HTERT RPE-1 (cell line): ENCODE data around the gene VGF.

ENCODE experiments used
- in situ Hi-C: fragments of 300-500 bp; cut with MboI; formaldehyde crosslinking; loops from 4 replicates; pipeline ENCODE4 v1.14.3; 2020; ENCODE audit warnings: low sequenced_read_pairs

The VGF gene

GRCh38 chr7:101186194-101186593 lies 20.8 kb upstream of the VGF start:
- in situ Hi-C loops, result no loop called here

GRCh38 chr7:101185258-101185839 lies 20.0 kb upstream of the VGF start:
- in situ Hi-C loops, result no loop called here

- in situ Hi-C loops, result no loop called here
Observed at GRCh38 chr7:101180130-101180755, 14.9 kb upstream of the VGF start, which contains the start of gene NAT16. NAT16 (minus strand) TSS chr7:101180293; CDS start chr7:101174807, 5,486 bp downstream.

- in situ Hi-C loops, result no loop called here
Observed at GRCh38 chr7:101179713-101180112, 14.3 kb upstream of the VGF start.

- in situ Hi-C loops, result no loop called here
Observed at GRCh38 chr7:101179117-101179516, 13.7 kb upstream of the VGF start.

GRCh38 chr7:101177644-101178043 lies 12.3 kb upstream of the VGF start:
- in situ Hi-C loops, result no loop called here

- in situ Hi-C loops, result no loop called here
Observed at GRCh38 chr7:101175664-101176063, 10.3 kb upstream of the VGF start.

- in situ Hi-C loops, result no loop called here
Observed at GRCh38 chr7:101174322-101174854, 9.0 kb upstream of the VGF start.

GRCh38 chr7:101173752-101174244 lies 8.4 kb upstream of the VGF start:
- in situ Hi-C loops, result no loop called here

- in situ Hi-C loops, result no loop called here
Observed at GRCh38 chr7:101172854-101173751, 7.7 kb upstream of the VGF start.

GRCh38 chr7:101172005-101172853 lies 6.9 kb upstream of the VGF start:
- in situ Hi-C loops, result no loop called here

GRCh38 chr7:101171442-101171837 lies 6.1 kb upstream of the VGF start:
- in situ Hi-C loops, result no loop called here

- in situ Hi-C loops, result no loop called here
Observed at GRCh38 chr7:101170617-101171441, 5.5 kb upstream of the VGF start.

GRCh38 chr7:101169838-101170551 lies 4.6 kb upstream of the VGF start:
- in situ Hi-C loops, result no loop called here

- in situ Hi-C loops, result no loop called here
Observed at GRCh38 chr7:101169110-101169837, 3.9 kb upstream of the VGF start.

- in situ Hi-C loops, result no loop called here
Observed at GRCh38 chr7:101168412-101169049, 3.2 kb upstream of the VGF start.

GRCh38 chr7:101167645-101168411 lies 2.5 kb upstream of the VGF start:
- in situ Hi-C loops, result no loop called here
